GM12864 (cell line): ENCODE measurements around the gene PRSS1.
"Not testable (repeated sequence)": the region's sequence is repeated elsewhere in the genome, so short reads cannot be mapped to it uniquely, and the experiment has no call there.

Experiments
- DNase-seq: peaks from one replicate; pipeline ENCODE4 v3.0.0-alpha.2; 2011; ENCODE audit warnings: low read depth
- H3K4me3 ChIP-seq: 2 replicates; pipeline ENCODE4 v1.5.1; 2011; ENCODE audit warnings: mild to moderate bottlenecking, low read depth, low read length, control low read depth
- CTCF ChIP-seq: IDR thresholded peaks from 2 replicates; pipeline ENCODE4 v1.5.1; 2011; ENCODE audit warnings: low read depth, mild to moderate bottlenecking, moderate library complexity, low read length, control low read depth, inconsistent platforms; ENCODE audit errors: missing control alignments

Gene PRSS1

GRCh38 chr7:142749218-142749993, at the start of gene PRSS1:
PRSS1 (plus strand) TSS chr7:142749472; CDS start chr7:142749485, 13 bp downstream.
- DNase-seq = no peak
- H3K4me3 ChIP-seq = no peak within 1 kb of the TSS
- TF ChIP-seq CTCF = no peak

- DNase-seq, H3K4me3 ChIP-seq: not testable (repeated sequence)
Observed at GRCh38 chr7:142700935-142701334, 48.3 kb upstream of the PRSS1 start.

- no peak for TF ChIP-seq CTCF
Observed at GRCh38 chr7:142703655-142704305, 45.5 kb upstream of the PRSS1 start.

GRCh38 chr7:142708726-142709125, 40.5 kb upstream of the PRSS1 start:
- DNase-seq, H3K4me3 ChIP-seq: not testable (repeated sequence)

More at GRCh38 chr7:142703655-142704305, 45.5 kb upstream of the PRSS1 start:
- DNase-seq = no peak
- no peak overlapping the region for H3K4me3 ChIP-seq

GRCh38 chr7:142709921-142710320, 39.4 kb upstream of the PRSS1 start:
- no peak for DNase-seq
- no peak for TF ChIP-seq CTCF
- no peak overlapping the region for H3K4me3 ChIP-seq

GRCh38 chr7:142711196-142711595, 38.1 kb upstream of the PRSS1 start:
- H3K4me3 ChIP-seq = no peak overlapping the region
- no peak for DNase-seq
- no peak for TF ChIP-seq CTCF

- DNase-seq = no peak
- peak; percentile 52 for TF ChIP-seq CTCF
- no peak overlapping the region for H3K4me3 ChIP-seq
Observed at GRCh38 chr7:142711746-142712616, 37.3 kb upstream of the PRSS1 start.

GRCh38 chr7:142712617-142712957, 36.7 kb upstream of the PRSS1 start:
- TF ChIP-seq CTCF = no peak
- DNase-seq = no peak
- no peak overlapping the region for H3K4me3 ChIP-seq
